Trophoblast cell (in vitro differentiated cells and primary cell): ENCODE results near the gene EPS8.

Experiments used
- DNase-seq, 2 donors: peaks; one replicate each; pipeline ENCODE4 v3.0.0-alpha.2; 2016
- H2AFZ ChIP-seq: 2 replicates; pipeline ENCODE4 v1.6.1; 2013; ENCODE audit warnings: low read length, moderate library complexity, mild to moderate bottlenecking; ENCODE audit not compliant: insufficient read depth, poor library complexity
- H2AK5ac ChIP-seq: 2 replicates; pipeline ENCODE4 v1.6.1; 2013; ENCODE audit warnings: mild to moderate bottlenecking, low read length
- H2BK120ac ChIP-seq: 2 replicates; pipeline ENCODE4 v1.6.1; 2013; ENCODE audit warnings: low read length, mild to moderate bottlenecking, moderate library complexity; ENCODE audit not compliant: insufficient read depth, poor library complexity
- H2BK12ac ChIP-seq: 2 replicates; pipeline ENCODE4 v1.6.1; 2013; ENCODE audit warnings: mild to moderate bottlenecking, low read length, moderate library complexity
- H2BK5ac ChIP-seq: 2 replicates; pipeline ENCODE4 v1.6.1; 2013; ENCODE audit warnings: low read length, low read depth, moderate library complexity, mild to moderate bottlenecking; ENCODE audit not compliant: poor library complexity
- H3K14ac ChIP-seq: 2 replicates; pipeline ENCODE4 v1.6.1; 2013; ENCODE audit warnings: mild to moderate bottlenecking, low read length
- H3K18ac ChIP-seq: 2 replicates; pipeline ENCODE4 v1.6.1; 2013; ENCODE audit warnings: mild to moderate bottlenecking, low read length
- H3K23ac ChIP-seq: 2 replicates; pipeline ENCODE4 v1.6.1; 2013; ENCODE audit warnings: low read length
- H3K27ac ChIP-seq: 2 replicates; pipeline ENCODE4 v1.5.1; 2013; ENCODE audit warnings: low read depth, mild to moderate bottlenecking, inconsistent platforms, low read length, moderate library complexity
- H3K27me3 ChIP-seq: 2 replicates; pipeline ENCODE4 v1.6.1; 2013; ENCODE audit warnings: inconsistent platforms, mild to moderate bottlenecking, low read length, moderate library complexity; ENCODE audit not compliant: insufficient read depth
- H3K36me3 ChIP-seq, 2 experiments: 1 replicate in 1 of 2; 2 replicates in 1 of 2; pipeline ENCODE4 v1.6.1; 2013; ENCODE audit warnings: low read length in 2 of 2, mild to moderate bottlenecking in 2 of 2, moderate library complexity in 1 of 2; ENCODE audit not compliant: insufficient read depth in 2 of 2, control insufficient read depth in 1 of 2
- H3K4ac ChIP-seq: 2 replicates; pipeline ENCODE4 v1.6.1; 2013; ENCODE audit warnings: low read depth, mild to moderate bottlenecking, low read length, moderate library complexity
- H3K4me1 ChIP-seq, 2 experiments: 1 replicate in 1 of 2; 2 replicates in 1 of 2; pipeline ENCODE4 v1.6.1; 2013; ENCODE audit warnings: low read length in 2 of 2, mild to moderate bottlenecking in 2 of 2, moderate library complexity in 1 of 2; ENCODE audit not compliant: insufficient read depth in 2 of 2, control insufficient read depth in 1 of 2
- H3K4me2 ChIP-seq: 2 replicates; pipeline ENCODE4 v1.6.1; 2013; ENCODE audit warnings: inconsistent platforms, mild to moderate bottlenecking, low read length, moderate library complexity
- H3K4me3 ChIP-seq: 2 replicates; pipeline ENCODE4 v1.5.1; 2013; ENCODE audit warnings: mild to moderate bottlenecking, low read depth, low read length, inconsistent platforms
- H3K79me1 ChIP-seq: one replicate; pipeline ENCODE4 v1.6.1; 2013; ENCODE audit warnings: low read length
- H3K79me2 ChIP-seq: 2 replicates; pipeline ENCODE4 v1.6.1; 2013; ENCODE audit warnings: low read length, mild to moderate bottlenecking; ENCODE audit not compliant: control insufficient read depth, insufficient read depth, poor library complexity
- H3K9ac ChIP-seq: 2 replicates; pipeline ENCODE4 v1.6.1; 2013; ENCODE audit warnings: mild to moderate bottlenecking, low read length
- H3K9me3 ChIP-seq: 2 replicates; pipeline ENCODE4 v1.6.1; 2013; ENCODE audit warnings: low read depth, mild to moderate bottlenecking, control low read depth, inconsistent platforms, low read length; ENCODE audit not compliant: insufficient read depth
- H4K12ac ChIP-seq: 2 replicates; pipeline ENCODE4 v1.6.1; 2013; ENCODE audit warnings: low read depth, mild to moderate bottlenecking, low read length, moderate library complexity
- H4K8ac ChIP-seq: 2 replicates; pipeline ENCODE4 v1.6.1; 2013; ENCODE audit warnings: low read depth, mild to moderate bottlenecking, low read length, moderate library complexity
- H4K91ac ChIP-seq: one replicate; pipeline ENCODE4 v1.6.1; 2013; ENCODE audit warnings: low read depth, mild to moderate bottlenecking, low read length, moderate library complexity
- WGBS: extraction: QIAGEN DNeasy Blood & Tissue Kit; methylation state at CpG from one replicate; pipeline ENCODE4 v1.1.7; 2013; ENCODE audit warnings: missing lambda C conversion rate; ENCODE audit not compliant: insufficient read length, insufficient coverage; ENCODE audit errors: extremely low coverage; 5-methylcytosine and 5-hydroxymethylcytosine counted together

EPS8 gene

DNA sequence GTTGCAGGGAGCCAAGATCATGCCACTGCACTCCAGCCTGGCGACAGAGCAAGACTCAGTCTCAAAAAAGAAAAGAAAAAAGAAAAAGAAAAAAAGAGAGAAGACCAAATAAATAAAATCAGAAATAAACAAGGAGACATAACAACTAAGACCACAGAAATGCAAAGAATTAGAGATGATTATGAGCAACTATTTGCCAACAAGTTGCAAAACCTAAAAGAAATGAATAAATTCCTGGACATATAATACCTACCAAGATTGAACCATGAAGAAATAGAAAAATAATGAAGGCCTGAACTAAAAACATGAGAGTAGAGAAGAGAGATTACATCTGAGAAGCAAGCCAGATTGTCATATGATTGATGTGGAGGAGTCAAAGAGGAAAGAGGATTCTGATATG is 17.6 kb upstream of the EPS8 start:
- peak in 1 of 2 donors; percentile 5 for DNase-seq
- no CpG with 5 or more reads among the region's 1 CpG for WGBS
- no peaks in the 10 kb centered on the region for H3K4me1 ChIP-seq
- H4K91ac ChIP-seq = no peak overlapping the region
- no peaks in the 10 kb centered on the region for H3K79me1 ChIP-seq
- no peak overlapping the region for H3K23ac ChIP-seq
- H4K12ac ChIP-seq = no peak overlapping the region
- H2AK5ac ChIP-seq = no peak overlapping the region
- no peaks in the 10 kb centered on the region for H3K36me3 ChIP-seq
- no peaks in the 10 kb centered on the region for H3K79me2 ChIP-seq
- H3K9ac ChIP-seq = no peak overlapping the region
- no peak overlapping the region for H2BK120ac ChIP-seq
- peaks cover 2% of the 10 kb centered on the region for H3K9me3 ChIP-seq
- no peak overlapping the region for H2BK5ac ChIP-seq
- no peak overlapping the region for H2BK12ac ChIP-seq
- H3K27me3 ChIP-seq = no peaks in the 10 kb centered on the region
- no peak overlapping the region for H2AFZ ChIP-seq
- no peak overlapping the region for H3K18ac ChIP-seq
- H3K4ac ChIP-seq = no peak overlapping the region
- no peak overlapping the region for H4K8ac ChIP-seq
- no peak overlapping the region for H3K27ac ChIP-seq
- H3K4me2 ChIP-seq = no peak overlapping the region
- H3K4me3 ChIP-seq = no peak overlapping the region
- no peak overlapping the region for H3K14ac ChIP-seq

DNA sequence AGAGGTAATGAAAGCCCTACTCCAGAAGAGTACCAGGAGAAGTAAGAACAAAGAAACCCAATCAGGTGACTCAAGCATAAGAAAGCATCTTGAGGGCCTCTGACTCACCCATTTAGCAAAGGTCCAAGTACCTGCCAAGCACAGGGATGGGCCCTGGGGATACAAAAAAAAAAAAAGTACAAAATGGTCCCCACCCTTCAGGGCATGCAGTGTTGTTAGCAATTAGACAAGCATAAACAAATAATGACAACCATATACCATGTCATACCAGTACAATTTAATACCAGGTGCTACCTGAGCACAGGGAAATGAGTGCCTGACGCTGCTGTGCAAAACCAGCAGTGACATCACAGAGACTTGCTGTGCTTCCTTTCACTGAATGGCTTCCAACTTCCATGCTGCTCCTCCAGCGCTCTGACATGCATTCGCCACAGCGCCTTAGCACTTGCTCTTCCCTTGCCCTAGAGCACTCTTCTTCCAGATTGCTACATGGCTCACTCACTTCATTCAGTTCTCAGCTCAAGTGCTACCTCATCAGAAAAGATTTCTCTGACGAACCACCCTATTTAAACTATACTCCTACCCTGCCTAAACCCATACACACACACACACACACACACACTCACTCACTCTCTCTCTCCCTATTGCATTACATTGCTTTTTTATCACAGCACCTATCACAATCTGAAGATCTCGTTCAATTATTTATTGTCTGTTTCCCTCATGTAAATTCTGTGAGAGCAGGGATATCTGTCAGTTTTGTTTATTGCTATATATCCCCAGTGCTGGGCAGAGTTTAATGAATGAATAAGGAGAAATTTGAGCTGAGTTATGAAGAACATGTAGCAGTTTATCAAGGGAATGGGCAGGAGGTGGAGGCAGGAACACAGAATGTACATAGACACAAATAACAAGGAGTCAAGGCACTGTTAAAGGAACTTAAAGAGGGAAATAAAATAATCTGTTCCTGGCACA is 12.9 kb upstream of the EPS8 start:
- WGBS = no CpG with 5 or more reads among the region's 6 CpGs
- Histone ChIP-seq H4K8ac (no peak overlapping the region), H3K4me2 (no peak overlapping the region), H3K79me2 (no peaks in the 10 kb centered on the region), H2BK5ac (no peak overlapping the region), H3K36me3 (no peaks in the 10 kb centered on the region), H2AK5ac (no peak overlapping the region), H3K79me1 (no peaks in the 10 kb centered on the region), H3K9me3 (peaks cover 2% of the 10 kb centered on the region), H3K4ac (no peak overlapping the region), H3K18ac (no peak overlapping the region), H3K4me1 (no peaks in the 10 kb centered on the region), H4K12ac (no peak overlapping the region), H2BK120ac (no peak overlapping the region), H4K91ac (no peak overlapping the region), H2AFZ (no peak overlapping the region), H2BK12ac (no peak overlapping the region), H3K9ac (no peak overlapping the region), H3K27ac (no peak overlapping the region), H3K4me3 (no peak overlapping the region), H3K23ac (no peak overlapping the region), H3K27me3 (no peaks in the 10 kb centered on the region), H3K14ac (no peak overlapping the region)
- peak; percentile 81 to 86 for DNase-seq

DNA sequence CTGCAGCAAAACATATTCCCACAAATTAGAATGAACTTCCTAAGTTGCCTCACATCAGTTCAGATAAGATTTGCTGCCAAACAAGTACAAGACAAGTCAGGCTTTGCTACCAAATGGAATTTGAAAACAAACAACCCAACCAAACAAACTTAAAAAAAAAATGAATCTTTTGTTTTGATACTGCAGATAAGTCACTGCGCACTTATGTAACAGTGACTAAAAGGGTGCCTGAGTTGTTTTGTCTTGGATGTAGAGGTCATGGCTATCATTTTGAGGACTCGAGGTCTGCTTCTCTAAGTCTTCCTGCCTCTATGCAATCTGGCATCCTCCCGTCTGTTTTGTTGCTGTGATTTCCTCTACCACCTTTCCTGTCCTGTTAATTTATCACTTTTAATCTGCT is 11.1 kb upstream of the EPS8 start:
- Histone ChIP-seq H3K4me1 (no peaks in the 10 kb centered on the region), H3K27me3 (no peaks in the 10 kb centered on the region), H3K27ac (no peak overlapping the region), H3K4me3 (no peak overlapping the region), H4K8ac (no peak overlapping the region), H3K4me2 (no peak overlapping the region), H2AK5ac (no peak overlapping the region), H3K4ac (no peak overlapping the region), H2AFZ (no peak overlapping the region), H4K91ac (no peak overlapping the region), H3K9me3 (peaks cover 2% of the 10 kb centered on the region), H3K14ac (no peak overlapping the region), H2BK12ac (no peak overlapping the region), H3K79me2 (no peaks in the 10 kb centered on the region), H3K9ac (no peak overlapping the region), H2BK5ac (no peak overlapping the region), H3K23ac (no peak overlapping the region), H3K36me3 (no peaks in the 10 kb centered on the region), H3K18ac (no peak overlapping the region), H3K79me1 (no peaks in the 10 kb centered on the region), H4K12ac (no peak overlapping the region), H2BK120ac (no peak overlapping the region)
- WGBS = no CpG with 5 or more reads among the region's 3 CpGs
- DNase-seq = peak in 1 of 2 donors; percentile 31

DNA sequence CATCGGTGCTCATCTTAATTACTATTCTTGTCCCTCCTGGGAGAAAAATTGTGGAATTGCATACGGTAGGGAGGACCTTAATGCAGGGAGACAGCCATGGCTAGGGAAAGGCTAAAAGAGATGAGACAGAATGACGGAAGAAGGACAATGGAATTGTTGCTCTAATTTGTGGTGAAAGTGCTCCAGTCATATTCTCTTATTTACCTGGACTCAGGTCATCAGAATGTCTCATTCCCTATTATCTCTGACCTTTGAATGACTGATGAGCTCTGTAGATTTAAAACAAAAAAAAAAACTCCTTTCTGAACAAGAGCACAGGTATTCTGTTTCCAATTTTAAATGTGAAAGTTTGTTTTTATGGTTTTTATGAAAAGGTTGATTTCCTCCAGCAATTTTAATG is 8.6 kb upstream of the EPS8 start:
- no peak overlapping the region for H3K23ac ChIP-seq
- H4K8ac ChIP-seq = no peak overlapping the region
- no peak overlapping the region for H2BK120ac ChIP-seq
- H3K18ac ChIP-seq = no peak overlapping the region
- H3K4me1 ChIP-seq = no peaks in the 10 kb centered on the region
- H2AK5ac ChIP-seq = no peak overlapping the region
- H4K91ac ChIP-seq = no peak overlapping the region
- no peak overlapping the region for H3K4me3 ChIP-seq
- H3K27ac ChIP-seq = no peak overlapping the region
- no peak overlapping the region for H3K4me2 ChIP-seq
- H3K79me1 ChIP-seq = no peaks in the 10 kb centered on the region
- H3K14ac ChIP-seq = no peak overlapping the region
- H3K27me3 ChIP-seq = no peaks in the 10 kb centered on the region
- DNase-seq = peak in 1 of 2 donors; percentile 33
- no peak overlapping the region for H3K9ac ChIP-seq
- no peaks in the 10 kb centered on the region for H3K36me3 ChIP-seq
- H3K4ac ChIP-seq = no peak overlapping the region
- H2BK12ac ChIP-seq = no peak overlapping the region
- H2AFZ ChIP-seq = no peak overlapping the region
- H4K12ac ChIP-seq = no peak overlapping the region
- no peaks in the 10 kb centered on the region for H3K79me2 ChIP-seq
- no peaks in the 10 kb centered on the region for H3K9me3 ChIP-seq
- no peak overlapping the region for H2BK5ac ChIP-seq
- WGBS = no CpG with 5 or more reads among the region's 3 CpGs
